Stimulated activated CD8-positive, alpha-beta memory T cell treated with anti-CD3 and anti-CD28 coated beads, Interleukin-2, amount 100 ng/mL, for 1 hour (primary cell): ENCODE measurements around the gene PCSK2.
"Not testable (repeated sequence)": the region's sequence is repeated elsewhere in the genome, so short reads cannot be mapped to it uniquely, and the experiment has no call there.

Experiments
- DNase-seq, 2 donors: peaks; one replicate each; pipeline ENCODE4 v3.0.0-alpha.2; 2020; ENCODE audit warnings: low read depth in 2 of 2

Gene PCSK2

DNA sequence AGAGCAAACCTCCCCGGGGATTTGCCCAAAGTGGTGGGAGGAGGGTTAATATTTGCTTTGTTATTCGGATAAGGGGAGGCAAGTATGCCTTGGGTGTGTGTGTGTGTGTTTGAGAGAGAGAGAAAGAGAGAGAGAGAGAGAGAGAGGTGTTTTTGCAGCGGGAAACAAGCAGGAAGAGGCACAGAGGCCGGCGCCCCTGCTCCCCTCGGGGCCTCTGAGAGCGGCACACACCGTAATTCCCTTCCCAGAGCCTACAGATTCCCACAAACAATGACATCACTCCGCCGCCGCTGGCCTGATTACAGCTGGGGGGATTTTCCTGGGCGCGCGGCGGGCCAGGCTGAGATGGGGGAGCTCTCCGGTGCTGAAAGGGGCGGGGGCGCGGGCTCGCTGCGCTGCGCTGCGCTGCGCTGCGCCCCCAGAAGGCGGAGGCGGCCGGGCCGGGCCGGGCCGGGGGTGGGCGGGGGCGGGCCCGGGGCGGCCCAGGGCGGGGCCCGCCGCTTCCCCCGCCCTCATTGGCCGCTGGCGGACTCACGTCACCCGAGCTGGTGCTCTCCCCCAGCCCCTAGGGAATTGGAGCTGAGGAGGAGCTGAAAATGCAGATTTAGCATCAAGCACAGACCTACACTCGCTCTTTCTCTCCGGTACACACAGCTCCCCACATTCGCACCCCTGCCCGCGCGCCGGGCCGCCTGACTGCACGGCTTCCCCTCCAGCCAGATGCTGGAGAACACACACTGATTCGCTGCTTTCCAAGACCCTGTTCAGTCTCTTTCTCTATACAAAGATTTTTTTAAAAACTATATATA is at the start of gene PCSK2:
Gene PCSK2 (plus strand): TSS at position 631 of the 809 bp plus-strand sequence. CDS start 266 bp downstream, outside the sequence.
- DNase-seq: no peak

GRCh38 chr20:17177341-17177740 is 49.5 kb upstream of the PCSK2 start:
- no peak for DNase-seq

DNA sequence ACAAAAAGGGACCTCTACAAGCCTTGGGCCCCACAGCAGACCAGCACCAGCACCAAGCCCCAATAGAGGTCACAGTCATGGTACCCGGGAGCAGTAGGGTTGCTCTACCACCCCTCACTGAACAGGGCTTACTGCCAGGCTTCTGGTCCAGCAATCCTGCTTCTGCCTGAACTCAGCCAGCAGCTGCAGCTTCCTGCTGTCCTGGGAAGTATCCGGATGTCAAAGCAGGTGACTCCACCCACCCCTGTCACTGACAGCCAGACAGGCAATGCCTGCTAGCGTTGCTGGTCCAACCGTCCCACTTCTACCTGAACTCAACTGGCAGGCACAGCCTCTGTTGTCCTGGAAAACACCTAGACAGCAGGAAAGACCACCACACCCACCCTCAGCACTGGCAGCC is 47.0 kb upstream of the PCSK2 start:
- DNase-seq: no peak

GRCh38 chr20:17189976-17190695 is 36.7 kb upstream of the PCSK2 start:
- no peak for DNase-seq

GRCh38 chr20:17197041-17197440 is 29.8 kb upstream of the PCSK2 start:
- DNase-seq: no peak

- DNase-seq: no peak
Measured at GRCh38 chr20:17202030-17202429, 24.8 kb upstream of the PCSK2 start.

GRCh38 chr20:17202673-17203072 is 24.2 kb upstream of the PCSK2 start:
- no peak for DNase-seq

GRCh38 chr20:17205084-17205813 is 21.6 kb upstream of the PCSK2 start:
- DNase-seq: no peak

DNA sequence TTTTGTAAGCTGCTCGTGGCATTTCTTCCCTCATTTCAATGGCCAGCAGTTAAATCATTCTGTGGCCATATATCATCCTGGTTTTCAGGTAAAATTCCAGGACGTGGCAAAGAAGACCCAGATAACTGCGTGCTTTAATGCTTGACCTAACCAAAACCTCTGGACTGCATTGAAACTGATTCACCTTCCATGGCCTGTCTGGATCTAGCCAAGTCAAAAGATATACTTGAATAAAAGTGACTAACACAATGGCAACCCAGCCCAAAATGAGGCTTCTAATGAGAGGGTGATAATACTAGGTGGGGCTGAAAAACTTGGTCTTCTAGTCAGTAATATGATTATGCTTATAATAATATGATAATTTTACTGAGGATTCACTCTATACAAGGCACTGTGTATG is 16.5 kb upstream of the PCSK2 start:
- DNase-seq: no peak

- no peak for DNase-seq
Measured at GRCh38 chr20:17210983-17211382, 15.9 kb upstream of the PCSK2 start.

- DNase-seq: no peak
Measured at GRCh38 chr20:17215167-17215566, 11.7 kb upstream of the PCSK2 start.

DNA sequence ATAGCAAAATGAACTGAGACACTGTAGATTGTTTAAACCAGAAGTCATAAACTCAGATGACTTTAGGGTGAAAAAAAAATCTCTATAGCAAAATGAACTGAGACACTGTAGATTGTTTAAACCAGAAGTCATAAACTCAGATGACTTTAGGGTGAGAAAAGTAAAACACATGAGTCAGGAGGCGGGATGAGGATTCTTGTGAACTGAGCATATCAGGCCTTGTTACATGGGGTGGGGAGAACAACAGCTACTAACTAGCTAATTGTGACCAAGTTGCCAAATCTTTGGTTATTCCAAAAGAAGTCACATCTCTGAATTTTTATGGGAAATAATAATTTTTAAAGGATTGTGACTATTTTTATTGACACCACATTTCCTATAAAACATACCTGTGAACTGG is 7.0 kb upstream of the PCSK2 start:
- DNase-seq: not testable (repeated sequence)

- DNase-seq: no peak
Measured at GRCh38 chr20:17223553-17223952, 3.3 kb upstream of the PCSK2 start.

GRCh38 chr20:17225851-17226409 is 910 bp upstream of the PCSK2 start:
- no peak for DNase-seq

DNA sequence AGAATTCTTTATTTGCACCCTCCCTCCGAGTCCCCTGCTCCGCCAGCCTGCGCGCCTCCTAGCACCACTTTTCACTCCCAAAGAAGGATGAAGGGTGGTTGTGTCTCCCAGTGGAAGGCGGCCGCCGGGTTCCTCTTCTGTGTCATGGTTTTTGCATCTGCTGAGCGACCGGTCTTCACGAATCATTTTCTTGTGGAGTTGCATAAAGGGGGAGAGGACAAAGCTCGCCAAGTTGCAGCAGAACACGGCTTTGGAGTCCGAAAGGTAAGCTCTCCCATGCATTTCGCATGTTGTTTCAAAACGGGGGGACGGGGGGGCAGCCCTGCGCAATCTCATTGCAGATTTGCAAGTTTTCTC is 357 bp downstream of the PCSK2 start:
- DNase-seq: no peak

GRCh38 chr20:17227669-17228623 is 1.1 kb downstream of the PCSK2 start:
- no peak for DNase-seq

DNA sequence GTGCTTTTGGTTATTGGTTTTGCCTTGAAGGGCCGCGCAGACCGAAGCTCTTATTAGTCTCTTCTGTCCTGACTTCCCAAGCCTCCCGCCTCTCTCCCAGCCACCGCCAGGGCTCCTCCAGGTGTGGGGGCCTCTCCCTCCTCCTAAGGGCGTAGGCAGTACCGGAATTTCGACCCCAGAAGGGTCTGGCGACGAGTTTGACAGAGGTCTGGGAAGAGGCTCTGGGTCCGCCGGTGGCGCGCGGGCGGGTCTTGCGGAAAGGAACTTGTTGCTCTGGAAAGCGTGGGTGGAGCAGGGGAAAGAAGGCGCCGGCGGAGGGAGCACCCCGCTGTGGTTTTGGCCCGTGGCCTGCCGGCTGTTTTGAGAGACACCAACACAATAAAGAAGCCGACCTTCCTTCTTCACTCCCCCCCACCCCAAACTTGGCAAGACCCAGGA is 1.8 kb downstream of the PCSK2 start:
- no peak for DNase-seq

- DNase-seq: no peak
Measured at GRCh38 chr20:17229256-17229655, 2.4 kb downstream of the PCSK2 start.

DNA sequence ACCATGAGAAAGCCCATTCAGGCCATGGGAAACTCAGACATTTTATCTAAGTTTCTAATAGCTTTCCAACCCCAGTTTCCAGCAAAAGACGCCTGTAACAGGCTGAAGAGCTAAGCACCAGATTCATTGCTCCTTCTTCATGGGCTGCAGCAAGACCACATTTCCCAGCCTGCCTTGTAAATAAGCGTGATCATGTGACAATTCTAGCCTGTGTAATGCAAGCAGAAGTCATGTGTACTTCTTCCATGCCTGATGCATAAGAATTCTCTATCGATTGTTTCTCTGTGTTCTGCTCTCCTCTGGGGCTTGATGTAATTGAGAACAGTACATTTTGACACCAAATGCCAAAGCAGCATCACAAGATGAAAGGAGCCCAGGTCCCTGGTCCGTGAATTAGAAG is 6.8 kb downstream of the PCSK2 start:
- no peak for DNase-seq

DNA sequence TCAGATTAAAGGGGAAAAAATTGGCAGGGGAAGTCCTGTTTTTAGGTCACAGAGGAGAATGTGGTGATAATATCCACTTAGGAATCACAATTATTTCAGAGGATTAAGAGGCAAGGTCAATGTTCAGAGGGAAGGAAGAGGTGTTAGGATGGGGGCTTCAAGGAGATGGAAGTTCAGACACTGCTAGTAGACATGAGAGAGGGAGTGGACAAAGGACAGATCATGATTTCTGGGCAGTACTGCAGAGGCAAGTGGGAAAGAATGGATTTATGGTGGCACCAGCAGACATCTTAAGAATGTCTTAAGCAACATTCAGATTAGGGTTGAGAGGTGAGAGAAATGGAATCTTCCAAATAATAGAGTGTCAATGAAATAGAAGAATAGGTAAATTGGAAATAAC is 9.9 kb downstream of the PCSK2 start:
- no peak for DNase-seq

DNA sequence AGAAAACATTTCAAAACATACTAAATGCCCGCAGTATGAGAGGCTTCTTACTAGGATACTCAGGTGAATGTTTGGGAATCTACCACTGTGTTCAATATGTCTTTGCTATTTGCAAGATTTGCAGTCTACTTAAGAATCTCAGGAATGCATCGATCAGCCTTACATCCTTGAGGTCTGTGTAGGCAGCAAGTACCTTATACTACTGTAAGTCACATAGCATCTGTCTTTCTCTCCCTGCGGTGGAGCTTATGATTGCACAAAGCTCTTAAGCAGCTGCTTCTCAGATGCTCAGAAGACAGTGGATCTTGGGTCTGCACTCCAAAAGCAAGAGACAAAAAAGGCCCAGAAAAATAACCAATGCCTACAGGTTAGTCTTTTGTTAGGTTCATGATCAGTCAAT is 21.4 kb downstream of the PCSK2 start:
- no peak for DNase-seq
